Measurements from ENCODE around the gene RIN1.
"Not testable (repeated sequence)": the region's sequence is repeated elsewhere in the genome, so short reads cannot be mapped to it uniquely, and the experiment has no call there.

The RIN1 gene, protein sequence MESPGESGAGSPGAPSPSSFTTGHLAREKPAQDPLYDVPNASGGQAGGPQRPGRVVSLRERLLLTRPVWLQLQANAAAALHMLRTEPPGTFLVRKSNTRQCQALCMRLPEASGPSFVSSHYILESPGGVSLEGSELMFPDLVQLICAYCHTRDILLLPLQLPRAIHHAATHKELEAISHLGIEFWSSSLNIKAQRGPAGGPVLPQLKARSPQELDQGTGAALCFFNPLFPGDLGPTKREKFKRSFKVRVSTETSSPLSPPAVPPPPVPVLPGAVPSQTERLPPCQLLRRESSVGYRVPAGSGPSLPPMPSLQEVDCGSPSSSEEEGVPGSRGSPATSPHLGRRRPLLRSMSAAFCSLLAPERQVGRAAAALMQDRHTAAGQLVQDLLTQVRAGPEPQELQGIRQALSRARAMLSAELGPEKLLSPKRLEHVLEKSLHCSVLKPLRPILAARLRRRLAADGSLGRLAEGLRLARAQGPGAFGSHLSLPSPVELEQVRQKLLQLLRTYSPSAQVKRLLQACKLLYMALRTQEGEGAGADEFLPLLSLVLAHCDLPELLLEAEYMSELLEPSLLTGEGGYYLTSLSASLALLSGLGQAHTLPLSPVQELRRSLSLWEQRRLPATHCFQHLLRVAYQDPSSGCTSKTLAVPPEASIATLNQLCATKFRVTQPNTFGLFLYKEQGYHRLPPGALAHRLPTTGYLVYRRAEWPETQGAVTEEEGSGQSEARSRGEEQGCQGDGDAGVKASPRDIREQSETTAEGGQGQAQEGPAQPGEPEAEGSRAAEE

DNA sequence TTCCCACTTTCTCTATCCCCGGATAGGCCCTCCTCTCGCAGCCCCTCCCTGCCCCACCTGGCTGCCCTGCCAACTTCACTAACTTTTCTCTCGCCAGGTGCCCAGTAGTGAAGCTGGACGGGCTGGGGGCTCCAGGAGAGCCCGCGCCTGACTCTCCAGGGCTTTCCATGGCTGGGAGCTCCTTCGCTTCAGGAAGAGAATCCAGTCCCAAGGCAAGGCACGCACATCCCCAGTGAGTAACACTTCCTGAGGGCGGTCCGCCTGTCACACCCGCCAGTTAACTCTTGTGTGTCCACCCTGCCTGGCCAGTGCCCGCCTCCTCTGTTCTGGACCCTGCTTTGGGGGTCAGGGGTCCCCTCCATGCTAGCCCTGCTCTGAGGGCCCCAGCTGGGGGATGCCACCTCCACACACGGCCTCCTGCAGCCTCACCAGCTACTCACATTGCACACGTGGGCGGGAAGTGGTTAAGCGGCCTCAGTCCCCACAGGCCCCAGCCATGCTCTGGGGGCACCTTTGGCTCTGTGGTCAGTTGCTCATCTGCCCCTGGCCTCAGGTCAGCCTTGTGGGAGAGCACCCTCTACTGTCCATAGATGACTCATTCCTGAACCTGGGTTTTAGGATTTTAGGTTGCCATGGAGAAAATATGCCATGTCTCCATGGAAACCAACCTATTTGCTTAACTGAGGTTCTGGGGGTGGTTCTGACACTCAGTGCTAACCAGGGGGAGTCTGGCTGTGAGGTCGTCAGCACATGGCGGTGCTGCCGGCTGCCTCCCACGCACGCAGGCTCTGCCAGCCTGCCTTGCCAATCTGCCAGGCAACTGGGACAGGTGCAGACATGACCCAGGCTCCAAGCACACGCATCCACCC, at the start of gene RIN1:
Gene RIN1 (minus strand): TSS at position 201 of the 869 bp plus-strand sequence. CDS start 32 bp downstream, at position 169.
- DNase-seq: no peak

DNA sequence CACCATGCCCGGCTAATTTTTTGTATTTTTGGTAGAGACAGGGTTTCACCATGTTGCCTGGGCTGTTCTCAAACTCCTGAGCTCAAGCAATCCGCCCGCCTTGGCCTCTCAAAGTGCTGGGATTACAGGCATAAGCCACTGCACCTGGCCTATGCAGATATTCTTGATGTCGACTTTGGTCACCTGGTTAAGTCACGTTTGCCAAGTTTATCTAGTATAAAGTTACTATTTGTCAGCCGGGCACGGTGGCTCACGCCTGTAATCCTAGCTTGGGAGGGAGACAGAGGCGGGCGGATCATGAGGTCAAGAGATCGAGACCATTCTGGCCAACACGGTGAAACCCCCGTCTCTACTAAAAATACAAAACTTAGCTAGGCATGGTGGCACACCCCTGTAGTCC, 48.1 kb upstream of the RIN1 start:
- DNase-seq: not testable (repeated sequence)

DNA sequence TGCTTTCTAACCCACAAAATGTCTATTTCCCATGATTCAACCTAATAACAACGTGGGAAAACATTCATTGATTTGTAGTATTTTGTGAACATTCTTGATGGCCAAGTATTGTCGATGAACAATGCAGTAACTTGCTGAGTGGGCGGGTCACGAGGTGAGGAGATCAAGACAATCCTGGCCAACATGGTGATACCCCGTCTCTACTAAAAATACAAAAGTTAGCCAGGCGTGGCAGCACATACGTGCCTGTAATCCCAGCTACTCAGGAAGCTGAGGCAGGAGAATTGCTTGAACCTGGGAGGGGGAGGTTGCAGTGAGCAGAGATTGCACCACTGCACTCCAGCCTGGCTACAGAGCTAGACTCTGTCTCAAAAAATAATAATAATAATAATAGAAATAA, 44.0 kb upstream of the RIN1 start:
- not testable (repeated sequence) for DNase-seq

DNA sequence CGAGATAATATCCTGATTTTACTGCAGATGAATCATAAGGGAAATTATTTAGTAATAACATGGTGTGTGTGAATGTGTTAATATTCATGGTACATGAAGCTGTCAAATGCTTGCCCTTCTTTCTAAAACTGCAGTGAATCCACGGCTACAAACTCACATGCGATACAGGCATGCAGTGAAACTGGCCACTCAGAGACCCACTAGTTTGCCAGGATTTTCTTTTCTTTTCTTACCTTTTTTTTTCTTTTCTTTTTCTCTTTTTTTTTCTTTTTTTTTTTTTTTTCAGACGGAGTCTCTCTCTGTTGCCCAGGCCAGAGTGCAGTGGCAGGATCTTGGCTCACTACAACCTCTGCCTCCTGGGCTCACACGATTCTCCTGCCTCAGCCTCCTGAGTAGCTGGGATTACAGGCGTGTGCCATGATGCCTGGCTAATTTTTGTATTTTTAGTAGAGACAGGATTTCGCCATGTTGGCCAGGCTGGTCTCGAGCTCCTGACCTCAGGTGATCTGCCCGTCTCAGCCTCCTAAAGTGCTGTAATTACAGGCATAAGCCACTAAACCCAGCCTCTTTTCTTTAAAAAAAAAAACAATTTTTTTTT, 37.6 kb upstream of the RIN1 start:
- not testable (repeated sequence) for DNase-seq

DNA sequence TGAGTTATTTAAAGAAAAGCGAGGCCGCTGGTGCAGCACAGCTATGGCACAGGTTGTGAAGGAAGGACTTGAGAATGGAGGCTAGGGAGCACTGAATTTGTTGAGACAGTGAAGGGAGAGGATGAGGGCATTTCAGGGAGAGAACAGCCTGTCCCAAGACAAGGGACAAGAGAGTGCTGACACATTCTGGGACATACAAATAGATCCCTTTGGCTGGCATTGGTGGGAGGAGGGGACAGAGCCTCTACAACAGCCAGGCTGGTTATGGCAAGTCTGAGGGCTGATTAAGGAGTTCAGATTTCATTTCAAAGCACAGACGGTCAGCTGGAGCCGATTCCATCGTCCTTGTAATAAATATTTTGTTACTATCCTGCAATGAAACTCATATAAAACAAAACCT, 37.0 kb upstream of the RIN1 start:
- no peak for DNase-seq

DNA sequence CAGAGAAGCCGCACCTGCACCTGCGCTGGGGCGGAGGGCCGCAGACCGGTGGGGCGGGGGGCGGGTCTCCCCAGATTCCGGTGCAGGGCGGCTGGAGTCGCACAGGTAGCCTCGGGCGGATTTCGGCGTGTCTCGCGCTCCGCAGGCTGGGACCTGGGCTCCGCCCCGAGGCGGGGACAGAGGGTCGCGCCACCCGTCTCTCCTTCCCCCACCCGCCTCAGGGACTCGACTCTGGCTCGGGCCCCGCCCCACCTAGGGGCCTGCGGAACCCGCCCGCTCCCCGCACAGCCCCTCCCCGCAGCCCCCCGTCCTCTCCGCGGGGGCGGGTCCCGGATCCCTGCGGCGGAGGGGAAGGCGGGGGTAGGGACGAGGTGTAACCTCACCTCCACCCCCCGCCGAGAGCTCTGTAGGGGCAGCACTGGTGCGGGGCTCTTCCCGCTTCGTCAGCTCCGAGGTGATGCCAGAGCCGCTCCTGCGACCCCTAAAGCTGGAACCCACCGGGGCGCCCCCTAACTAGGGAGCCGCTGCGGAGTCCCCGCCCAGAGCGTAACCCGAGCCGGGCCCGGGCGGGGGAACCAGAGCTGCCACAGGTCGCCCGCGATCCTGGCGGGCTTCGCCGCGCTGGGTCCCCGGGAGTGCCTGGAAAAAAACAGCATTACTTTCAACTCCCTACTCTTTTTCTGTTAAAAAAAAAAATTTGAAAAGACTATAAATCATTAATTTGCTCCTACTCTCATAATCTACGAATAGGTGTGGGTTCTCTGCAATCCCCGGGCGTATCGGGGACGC, 35.6 kb upstream of the RIN1 start, which contains the start of gene SLC29A2:
Gene SLC29A2 (minus strand): TSS at position 134 of the 789 bp plus-strand sequence. CDS start 169 bp downstream, outside the sequence.
- DNase-seq: no peak

DNA sequence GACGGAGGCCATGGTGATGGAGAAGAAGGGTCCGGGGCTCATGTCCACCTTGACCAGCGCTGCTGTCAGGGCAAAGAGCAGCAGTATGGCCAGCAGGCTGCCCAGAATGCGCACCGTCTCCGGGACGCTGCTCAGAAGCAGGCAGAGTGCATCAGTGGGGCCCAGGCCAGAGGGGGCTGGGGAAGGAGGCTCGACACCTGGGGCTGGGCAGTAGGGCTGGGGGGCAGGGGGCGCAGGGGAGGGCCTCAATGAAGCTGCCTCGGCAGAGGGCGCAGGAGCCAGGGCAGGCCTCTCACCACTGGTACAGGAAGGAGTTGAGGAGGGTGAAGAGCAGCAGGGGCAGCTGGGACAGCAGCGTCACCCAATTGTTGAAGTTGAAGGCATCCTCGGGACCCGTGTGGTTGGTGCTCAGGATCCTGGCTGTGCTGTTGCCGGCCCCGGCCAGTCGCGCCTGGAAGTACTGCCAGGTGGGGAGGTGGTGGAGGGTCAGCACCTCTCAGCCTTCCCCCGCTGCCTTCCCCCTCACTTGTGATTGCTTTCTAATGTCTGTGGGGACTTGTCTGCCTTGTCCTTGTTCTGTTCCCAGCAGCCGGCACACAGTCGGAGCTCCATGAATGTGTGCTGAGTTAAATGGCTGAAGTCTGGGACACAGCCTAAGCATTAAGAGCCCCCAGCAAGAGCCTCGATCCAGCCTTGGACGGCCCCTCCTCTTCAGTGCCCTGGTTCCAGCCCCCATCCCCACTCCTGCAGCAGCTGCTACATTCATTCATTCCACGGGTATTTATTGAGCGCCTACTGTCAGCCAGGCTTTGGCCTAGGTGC, 33.0 kb upstream of the RIN1 start:
- no peak for DNase-seq

DNA sequence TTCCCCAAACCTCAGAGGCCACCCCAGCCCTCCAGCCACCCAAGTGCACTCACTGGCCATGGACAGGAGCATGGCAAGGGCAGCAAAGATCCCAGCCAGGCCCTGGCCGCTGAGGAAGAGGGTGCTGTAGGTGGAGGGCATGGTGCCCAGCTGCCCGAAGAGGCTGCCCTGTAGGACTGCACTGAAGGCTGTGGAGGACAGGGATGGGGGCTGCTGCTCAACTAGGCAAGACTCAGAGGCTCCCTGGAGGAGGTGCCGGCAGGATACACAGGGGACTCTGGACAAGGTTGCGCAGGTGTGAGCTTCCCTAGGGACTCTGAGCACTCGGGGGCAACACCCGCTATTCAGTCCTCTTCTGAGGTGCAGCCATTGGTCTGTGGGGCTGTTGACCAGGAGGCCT, 32.2 kb upstream of the RIN1 start:
- no peak for DNase-seq

DNA sequence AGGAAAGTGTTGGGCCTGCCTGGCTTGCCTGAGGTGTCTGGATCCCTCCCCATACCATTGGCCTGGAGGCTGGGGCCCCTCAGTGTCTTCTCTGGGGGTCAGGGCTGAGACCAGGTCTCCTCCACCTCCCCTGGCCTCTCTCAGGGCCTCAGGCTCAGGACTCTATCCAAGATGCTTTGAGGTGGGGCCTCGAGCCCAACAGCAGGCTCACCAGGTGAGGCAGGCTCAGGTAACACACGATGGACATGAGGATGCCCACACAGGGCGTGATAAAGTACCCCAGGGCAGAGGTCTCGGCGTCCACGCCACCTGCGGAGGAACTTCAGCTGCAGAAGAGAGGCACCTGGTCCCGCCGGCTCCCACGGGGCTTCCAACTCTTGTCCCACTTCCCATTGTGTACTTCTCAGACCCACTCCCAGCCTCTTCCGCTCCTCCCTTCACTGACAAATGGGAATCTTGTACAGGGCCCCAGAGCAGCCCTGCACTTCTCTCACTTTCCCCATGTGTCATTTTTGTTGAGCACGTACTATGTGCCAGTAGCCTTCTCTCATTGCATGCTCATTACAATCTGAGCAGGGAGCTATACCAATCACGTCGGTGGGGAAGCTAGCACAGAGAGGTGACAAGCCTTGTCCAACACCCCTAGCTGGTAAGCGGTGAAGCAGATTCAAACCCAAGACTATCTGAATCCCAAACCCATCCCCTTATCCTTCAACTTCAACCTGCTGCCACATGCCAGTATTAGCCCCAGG, 31.5 kb upstream of the RIN1 start:
- no peak for DNase-seq

DNA sequence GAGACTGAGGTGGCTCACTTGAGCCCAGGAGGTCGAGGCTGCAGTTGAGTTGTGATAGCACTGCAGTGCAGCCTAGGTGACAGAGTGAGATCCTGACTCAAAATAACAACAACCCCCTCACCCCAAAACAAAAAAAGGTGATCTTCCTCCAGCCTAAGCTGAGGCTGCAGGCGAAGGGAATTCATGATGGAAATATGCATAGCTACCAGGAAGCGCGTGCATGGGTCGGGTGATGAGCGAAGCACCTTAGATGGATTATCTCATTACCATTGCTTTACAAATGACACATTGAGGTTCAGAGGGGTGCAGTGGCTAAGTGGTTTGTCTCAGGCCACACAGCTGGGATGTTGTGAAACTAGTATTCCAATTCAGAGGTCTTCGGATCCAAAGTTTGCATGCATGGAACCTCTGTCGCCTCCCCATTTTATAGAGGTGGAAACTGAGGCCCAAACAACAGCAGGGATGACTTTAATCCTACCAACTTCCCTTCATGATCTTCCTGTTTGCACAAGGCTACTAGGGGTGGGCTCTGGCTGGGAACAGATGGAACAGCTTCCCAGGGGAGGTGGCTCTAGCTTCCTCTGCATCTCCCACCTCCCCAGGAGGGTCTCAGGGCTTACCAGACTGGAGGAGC, 30.7 kb upstream of the RIN1 start:
- DNase-seq: no peak

DNA sequence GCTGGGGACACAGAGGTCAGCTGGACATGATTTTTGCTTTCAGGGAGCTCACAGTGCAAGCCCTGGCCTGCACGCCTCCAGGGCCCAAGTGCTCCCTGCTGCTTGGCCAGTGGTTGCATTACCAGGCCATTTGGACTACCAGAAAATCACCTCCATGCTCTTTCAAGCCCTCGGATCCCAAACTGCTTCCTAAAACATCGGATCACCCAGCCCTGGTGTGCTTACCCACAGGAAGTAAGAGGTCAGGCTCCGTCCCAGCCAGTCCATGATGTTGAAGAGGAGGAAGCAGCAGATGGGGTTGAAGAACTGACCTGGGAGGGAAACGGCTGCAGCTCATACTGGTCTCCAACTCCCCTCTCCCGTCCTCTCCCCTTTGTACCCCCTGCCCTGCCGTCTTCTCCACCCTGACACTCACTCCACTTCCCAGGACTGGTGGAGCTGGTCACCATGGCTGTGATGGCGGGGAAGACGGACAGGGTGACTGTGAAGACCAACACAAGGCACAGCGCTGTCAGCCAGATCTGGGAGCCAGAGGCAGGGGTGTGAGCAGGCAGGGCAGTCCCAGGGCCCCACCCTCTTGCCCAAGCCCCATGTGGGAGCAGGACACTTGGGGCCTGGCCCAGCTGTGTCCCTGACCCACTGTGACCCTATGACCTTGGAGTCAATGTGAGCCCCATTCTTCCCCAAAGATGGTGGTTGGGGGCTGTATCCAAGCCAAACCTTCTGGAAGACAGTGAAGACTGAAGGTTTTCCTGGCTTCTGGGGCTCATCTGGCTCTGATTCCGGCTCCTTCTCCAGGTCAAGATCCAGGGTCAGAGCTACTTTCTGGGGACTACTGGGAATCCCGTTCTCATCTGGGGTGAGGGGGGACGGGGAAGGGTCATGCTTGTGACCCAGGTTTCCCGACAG, 29.7 kb upstream of the RIN1 start:
- DNase-seq: no peak

DNA sequence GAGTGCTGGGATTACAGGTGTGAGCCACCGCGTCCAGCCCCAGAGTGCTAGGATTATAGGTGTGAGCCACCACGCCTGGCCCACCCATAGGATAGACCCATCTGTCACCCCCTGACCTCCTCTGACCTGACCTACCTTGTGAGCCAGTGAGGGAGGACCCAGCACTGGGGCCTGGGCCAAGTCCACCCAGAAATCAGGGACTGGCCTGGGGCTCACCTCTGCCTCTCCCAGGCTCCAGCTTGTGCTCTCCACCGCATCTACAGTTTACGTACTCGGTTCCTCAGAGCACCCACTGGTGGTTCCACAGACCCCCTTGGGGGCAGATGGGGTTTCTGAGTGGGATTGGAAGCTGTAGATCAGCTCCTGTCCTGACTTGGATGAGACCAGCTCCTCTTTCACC, 28.9 kb upstream of the RIN1 start:
- DNase-seq: no peak

DNA sequence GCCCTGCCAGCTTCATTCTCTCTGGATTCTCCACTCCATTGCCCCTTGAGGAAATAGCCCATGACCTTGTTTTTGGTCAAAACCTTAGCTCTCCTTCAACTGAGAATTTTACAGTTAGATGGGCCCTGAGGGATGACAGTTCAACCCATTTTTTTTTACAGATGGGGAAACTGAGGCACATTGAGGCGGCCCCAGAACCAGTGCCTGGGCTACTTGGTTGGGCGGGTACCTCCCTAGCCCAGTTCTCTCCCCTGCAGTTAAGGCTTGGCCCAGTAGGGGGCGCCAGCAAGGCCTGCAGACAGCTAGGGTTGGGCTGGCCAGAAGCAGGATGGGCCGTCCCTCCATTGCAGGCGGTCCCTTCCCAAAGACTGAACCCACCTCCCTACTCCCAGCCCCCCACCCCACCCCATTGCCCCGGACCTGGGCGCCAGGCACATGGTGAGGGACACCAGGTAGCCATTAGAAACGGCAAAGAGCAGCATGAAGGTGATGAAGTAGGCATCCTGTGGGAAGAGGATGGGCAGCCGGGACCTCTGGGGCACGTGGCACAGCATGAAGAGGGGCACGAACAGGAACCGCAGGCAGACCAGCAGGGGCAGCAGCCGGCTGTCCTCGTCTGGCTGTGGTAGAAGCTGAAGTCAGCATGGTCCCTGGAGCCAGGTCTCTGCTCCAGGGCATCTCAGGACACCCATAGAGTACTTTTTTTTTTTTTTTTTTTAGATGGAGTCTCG, 27.7 kb upstream of the RIN1 start:
- DNase-seq: no peak

DNA sequence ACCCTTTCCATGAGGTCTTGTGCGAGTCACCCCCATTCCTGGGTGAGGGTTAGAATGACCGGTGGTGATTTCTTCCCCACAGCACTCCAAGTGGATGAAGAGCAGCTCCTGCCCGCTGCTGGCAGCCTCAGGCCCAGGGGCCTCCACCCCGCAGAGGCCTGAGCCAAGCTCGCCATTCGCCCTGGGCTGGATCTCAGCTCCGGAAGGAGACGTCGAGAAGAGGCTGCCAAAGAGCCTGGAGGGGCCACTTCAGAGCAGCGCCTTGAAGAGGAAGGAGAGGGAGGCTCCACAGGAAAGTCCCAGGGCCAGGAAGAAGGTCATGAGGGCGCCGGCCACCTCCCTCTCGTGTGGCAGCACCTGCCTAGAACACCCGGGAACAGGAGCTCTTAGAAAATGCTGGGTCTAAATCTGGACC, 27.0 kb upstream of the RIN1 start:
- DNase-seq: no peak

DNA sequence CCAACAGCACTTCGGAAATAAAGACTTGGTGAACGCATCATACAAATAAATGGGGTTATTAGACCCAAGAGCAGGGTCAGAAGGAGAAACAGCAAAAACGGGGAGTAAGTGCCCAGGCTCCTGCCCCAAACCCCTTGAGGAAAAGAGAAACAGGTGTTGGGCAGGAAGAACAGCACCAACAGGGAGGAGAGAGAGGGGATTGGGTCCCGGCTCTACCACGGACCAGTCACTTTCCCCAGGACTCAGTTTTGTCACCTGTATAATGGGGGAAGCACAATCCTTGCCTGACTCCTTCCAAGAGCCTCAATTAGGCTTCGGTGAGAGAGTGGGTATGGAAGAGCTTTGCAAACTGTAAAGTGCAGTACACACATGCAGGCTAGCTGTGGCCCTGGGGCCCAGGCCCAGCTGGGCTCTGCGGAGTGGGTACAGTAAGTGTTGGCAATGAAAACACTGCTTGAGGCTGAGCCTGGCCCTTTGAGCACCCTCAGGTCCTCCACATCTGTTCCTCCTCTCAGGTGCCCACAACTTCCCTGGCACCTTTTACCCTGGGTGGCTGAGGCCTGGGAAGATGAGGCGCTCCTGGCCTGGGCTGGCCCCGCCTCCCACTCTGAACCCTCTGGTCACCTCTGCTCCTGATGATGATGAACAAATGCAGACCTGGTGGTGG, 26.4 kb upstream of the RIN1 start:
- DNase-seq: no peak

DNA sequence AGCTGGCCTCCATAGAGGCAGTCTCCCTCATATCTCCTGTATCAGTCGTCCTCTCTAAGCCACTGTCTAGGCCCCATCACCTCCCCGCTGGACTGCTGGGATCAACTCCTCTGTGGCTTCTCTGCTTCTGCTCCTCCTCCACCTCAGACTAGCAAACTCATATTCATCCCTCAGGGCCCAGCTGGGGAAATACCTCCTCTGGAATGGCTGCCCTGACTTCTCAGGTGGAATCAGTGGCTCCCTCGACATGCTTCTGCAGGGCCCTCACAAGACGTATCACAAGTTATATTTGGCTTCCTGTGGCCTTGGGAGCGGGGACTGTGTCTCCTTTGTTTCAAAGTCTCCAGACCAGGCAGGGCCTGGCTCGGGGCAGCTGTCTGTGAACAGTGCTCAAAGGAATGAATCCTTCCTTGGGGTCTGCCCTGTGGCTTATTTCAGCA, 25.3 kb upstream of the RIN1 start:
- no peak for DNase-seq

Data from cortex of kidney (tissue), 1 donor.